Measurements from ENCODE around the gene ABCC1. TPM values are rescaled to one million over a fixed set of nuclear protein-coding genes. Genes with fewer than 3 reads are reported as not detected.

Gene ABCC1
- total RNA-seq, 4 donors from 2014 or later: 17.3 to 105 (median 28.3) TPM

GRCh38 chr16:16037970-16038369 lies 88.6 kb downstream of the ABCC1 start:
- H3K27me3 ChIP-seq: no peaks in the 10 kb centered on the region
- no peak overlapping the region for H3K4me3 ChIP-seq
- H3K36me3 ChIP-seq: peaks cover 0 to 35% (median 0%) of the 10 kb centered on the region in 3 donors
- peaks cover 0 to 5% (median 1%) of the 10 kb centered on the region in 4 donors for H3K4me1 ChIP-seq
- TF ChIP-seq POLR2A (IDR thresholded peaks at IDR 0.05): no peak
- TF ChIP-seq, protein P1, sequence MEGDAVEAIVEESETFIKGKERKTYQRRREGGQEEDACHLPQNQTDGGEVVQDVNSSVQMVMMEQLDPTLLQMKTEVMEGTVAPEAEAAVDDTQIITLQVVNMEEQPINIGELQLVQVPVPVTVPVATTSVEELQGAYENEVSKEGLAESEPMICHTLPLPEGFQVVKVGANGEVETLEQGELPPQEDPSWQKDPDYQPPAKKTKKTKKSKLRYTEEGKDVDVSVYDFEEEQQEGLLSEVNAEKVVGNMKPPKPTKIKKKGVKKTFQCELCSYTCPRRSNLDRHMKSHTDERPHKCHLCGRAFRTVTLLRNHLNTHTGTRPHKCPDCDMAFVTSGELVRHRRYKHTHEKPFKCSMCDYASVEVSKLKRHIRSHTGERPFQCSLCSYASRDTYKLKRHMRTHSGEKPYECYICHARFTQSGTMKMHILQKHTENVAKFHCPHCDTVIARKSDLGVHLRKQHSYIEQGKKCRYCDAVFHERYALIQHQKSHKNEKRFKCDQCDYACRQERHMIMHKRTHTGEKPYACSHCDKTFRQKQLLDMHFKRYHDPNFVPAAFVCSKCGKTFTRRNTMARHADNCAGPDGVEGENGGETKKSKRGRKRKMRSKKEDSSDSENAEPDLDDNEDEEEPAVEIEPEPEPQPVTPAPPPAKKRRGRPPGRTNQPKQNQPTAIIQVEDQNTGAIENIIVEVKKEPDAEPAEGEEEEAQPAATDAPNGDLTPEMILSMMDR (IDR thresholded peaks at IDR 0.05): no peak
- no peaks in the 10 kb centered on the region for H3K9me3 ChIP-seq
- no peak overlapping the region for H3K27ac ChIP-seq
- DNase-seq: no peak

DNA sequence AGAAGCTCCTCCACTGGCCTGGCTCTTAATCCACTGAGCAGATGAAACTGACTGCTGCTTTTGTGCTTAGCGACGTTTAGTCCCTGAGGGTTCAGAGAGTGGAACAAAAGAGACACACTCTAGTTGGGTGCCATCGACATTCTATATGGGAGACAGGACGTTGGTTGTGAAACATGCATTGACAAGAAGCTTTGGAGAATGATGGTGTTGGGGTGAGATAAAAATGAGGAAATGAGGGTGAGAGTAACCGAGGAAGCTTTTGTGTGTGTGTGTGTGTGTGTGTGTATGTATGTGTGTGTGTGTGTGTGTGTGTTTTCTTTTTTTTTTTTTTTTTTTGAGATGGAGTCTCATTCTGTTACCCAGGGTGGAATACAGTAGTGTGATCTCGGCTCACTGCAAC lies 89.5 kb downstream of the ABCC1 start:
- Histone ChIP-seq H3K4me3 (no peak overlapping the region), H3K4me1 (no peaks in the 10 kb centered on the region), H3K27ac (no peak overlapping the region), H3K36me3 (peaks cover 0 to 39% (median 0%) of the 10 kb centered on the region in 3 donors), H3K27me3 (no peaks in the 10 kb centered on the region), H3K9me3 (no peaks in the 10 kb centered on the region)
- no peak for DNase-seq
- TF ChIP-seq, protein P1 (IDR thresholded peaks at IDR 0.05): no peak
- no peak for TF ChIP-seq POLR2A (IDR thresholded peaks at IDR 0.05)

GRCh38 chr16:16041196-16041892 lies 91.9 kb downstream of the ABCC1 start:
- H3K4me3 ChIP-seq: no peak overlapping the region
- no peaks in the 10 kb centered on the region for H3K9me3 ChIP-seq
- DNase-seq: no peak
- peaks cover 0 to 51% (median 0%) of the 10 kb centered on the region in 3 donors for H3K36me3 ChIP-seq
- peak overlapping the region in 1 of 4 donors; percentile 49 for H3K27ac ChIP-seq
- TF ChIP-seq, protein P1 (IDR thresholded peaks at IDR 0.05): no peak
- TF ChIP-seq POLR2A (IDR thresholded peaks at IDR 0.05): no peak
- H3K4me1 ChIP-seq: no peaks in the 10 kb centered on the region
- H3K27me3 ChIP-seq: no peaks in the 10 kb centered on the region

GRCh38 chr16:16042076-16042475 lies 92.7 kb downstream of the ABCC1 start:
- Histone ChIP-seq H3K27ac (no peak overlapping the region), H3K27me3 (no peaks in the 10 kb centered on the region), H3K9me3 (no peaks in the 10 kb centered on the region), H3K4me1 (no peaks in the 10 kb centered on the region), H3K4me3 (no peak overlapping the region), H3K36me3 (peaks cover 0 to 51% (median 0%) of the 10 kb centered on the region in 3 donors)
- DNase-seq: no peak
- no peak for TF ChIP-seq POLR2A (IDR thresholded peaks at IDR 0.05)
- TF ChIP-seq, protein P1 (IDR thresholded peaks at IDR 0.05): no peak

DNA sequence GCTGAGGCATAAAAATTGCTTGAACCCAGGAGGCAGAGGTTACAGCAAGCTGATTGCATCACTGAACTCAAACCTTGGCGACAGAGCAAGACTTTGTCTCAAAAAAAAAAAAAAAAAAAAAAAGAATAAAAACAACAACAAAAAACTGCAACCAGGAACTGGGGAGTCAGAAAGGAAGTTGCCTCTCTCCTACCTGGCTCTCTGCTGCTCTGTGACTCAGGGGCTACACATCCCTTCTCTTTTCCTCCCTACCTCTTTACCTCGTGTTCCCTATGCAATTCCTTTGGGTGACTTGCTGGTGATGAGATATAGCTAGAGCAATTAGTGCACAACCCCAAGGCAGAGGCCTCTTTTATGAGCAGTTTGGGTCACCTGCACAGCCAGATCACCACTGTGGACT lies 95.9 kb downstream of the ABCC1 start:
- H3K27ac ChIP-seq: no peak overlapping the region
- peaks cover 0 to 61% (median 0%) of the 10 kb centered on the region in 3 donors for H3K36me3 ChIP-seq
- no peak overlapping the region for H3K4me3 ChIP-seq
- no peaks in the 10 kb centered on the region for H3K9me3 ChIP-seq
- no peaks in the 10 kb centered on the region for H3K27me3 ChIP-seq
- no peak for DNase-seq
- TF ChIP-seq POLR2A (IDR thresholded peaks at IDR 0.05): no peak
- TF ChIP-seq, protein P1 (IDR thresholded peaks at IDR 0.05): no peak
- no peaks in the 10 kb centered on the region for H3K4me1 ChIP-seq

Measured in Peyer's patch (tissue), 4 donors.